ENCODE measurements around the gene INF2. TPM values are rescaled to one million over a fixed set of nuclear protein-coding genes. Genes with fewer than 3 reads are reported as not detected.

The INF2 gene
- total RNA-seq, 4 donors from 2014 or later, result 51.5 to 129 (median 66.7) TPM

GRCh38 chr14:104678901-104679705 lies 10.3 kb upstream of the INF2 start:
- Histone ChIP-seq H3K9me3 (no peaks in the 10 kb centered on the region), H3K27me3 (peaks cover 0 to 5% (median 0%) of the 10 kb centered on the region in 4 donors), H3K27ac (replicated peaks in 1 of 4) (peak overlapping the region; percentile 83 to 90 (median 86)), H3K4me1 (peaks cover 59 to 68% (median 63%) of the 10 kb centered on the region in 4 donors), H3K36me3 (no peaks in the 10 kb centered on the region), H3K4me3 (peak overlapping the region; percentile 60 to 69 (median 64))
- intact Hi-C loops (cut with DNase I), result no loop called here
- no peak for DNase-seq (ENCODE audit: extremely low spot score)
- 91% methylated on average over 13 of the region's 18 CpGs for WGBS
- TF ChIP-seq EP300 (IDR thresholded peaks at IDR 0.05), result no peak
- TF ChIP-seq POLR2A (IDR thresholded peaks at IDR 0.05; ENCODE audit: low read depth), result no peak
- TF ChIP-seq, protein P1, sequence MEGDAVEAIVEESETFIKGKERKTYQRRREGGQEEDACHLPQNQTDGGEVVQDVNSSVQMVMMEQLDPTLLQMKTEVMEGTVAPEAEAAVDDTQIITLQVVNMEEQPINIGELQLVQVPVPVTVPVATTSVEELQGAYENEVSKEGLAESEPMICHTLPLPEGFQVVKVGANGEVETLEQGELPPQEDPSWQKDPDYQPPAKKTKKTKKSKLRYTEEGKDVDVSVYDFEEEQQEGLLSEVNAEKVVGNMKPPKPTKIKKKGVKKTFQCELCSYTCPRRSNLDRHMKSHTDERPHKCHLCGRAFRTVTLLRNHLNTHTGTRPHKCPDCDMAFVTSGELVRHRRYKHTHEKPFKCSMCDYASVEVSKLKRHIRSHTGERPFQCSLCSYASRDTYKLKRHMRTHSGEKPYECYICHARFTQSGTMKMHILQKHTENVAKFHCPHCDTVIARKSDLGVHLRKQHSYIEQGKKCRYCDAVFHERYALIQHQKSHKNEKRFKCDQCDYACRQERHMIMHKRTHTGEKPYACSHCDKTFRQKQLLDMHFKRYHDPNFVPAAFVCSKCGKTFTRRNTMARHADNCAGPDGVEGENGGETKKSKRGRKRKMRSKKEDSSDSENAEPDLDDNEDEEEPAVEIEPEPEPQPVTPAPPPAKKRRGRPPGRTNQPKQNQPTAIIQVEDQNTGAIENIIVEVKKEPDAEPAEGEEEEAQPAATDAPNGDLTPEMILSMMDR (IDR thresholded peaks at IDR 0.05), result no peak
- no peak for TF ChIP-seq POLR2AphosphoS5 (IDR thresholded peaks at IDR 0.05)

DNA sequence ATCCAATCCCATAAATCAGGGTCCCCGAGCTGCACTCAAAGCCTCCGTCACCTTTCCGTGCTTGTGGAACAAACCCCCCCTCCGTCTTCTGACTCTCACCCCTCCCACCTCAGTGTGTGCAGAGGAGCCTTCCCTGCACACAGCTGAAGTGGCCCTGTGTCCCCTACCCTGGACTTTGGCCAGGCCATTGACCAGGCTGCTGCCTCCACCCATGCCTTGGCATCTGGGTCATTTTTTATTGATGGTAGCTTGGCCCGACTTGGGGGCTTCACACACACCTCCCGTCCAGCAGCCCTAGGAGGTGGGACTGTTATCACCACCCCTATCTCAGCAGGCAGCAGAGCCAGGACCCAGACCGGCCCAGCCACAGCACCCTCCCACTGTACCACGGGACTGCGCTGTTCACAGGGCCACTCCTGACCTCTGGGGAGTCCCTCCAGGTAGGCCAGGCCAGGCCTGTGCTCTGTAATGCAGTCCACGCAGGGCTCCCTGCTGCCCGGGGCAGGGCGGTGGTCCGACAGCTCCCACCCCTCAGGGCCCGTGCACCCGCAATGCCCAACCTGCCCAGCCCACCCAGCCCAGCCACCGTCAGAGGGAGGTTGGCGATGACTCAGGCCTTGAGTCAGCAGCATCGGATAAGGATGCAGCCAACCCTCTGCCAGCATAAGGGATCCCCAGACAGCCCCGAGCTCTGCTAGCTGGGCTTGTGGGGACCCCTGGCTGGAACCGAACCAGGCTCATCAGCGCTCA lies 9.2 kb upstream of the INF2 start:
- 90% methylated on average over 11 of the region's 21 CpGs for WGBS
- peaks cover 59 to 68% (median 63%) of the 10 kb centered on the region in 4 donors for H3K4me1 ChIP-seq

GRCh38 chr14:104680806-104681688 lies 8.4 kb upstream of the INF2 start:
- TF ChIP-seq EP300 (IDR thresholded peaks at IDR 0.05), result no peak
- TF ChIP-seq, protein P1 (IDR thresholded peaks at IDR 0.05), result no peak
- TF ChIP-seq POLR2A (IDR thresholded peaks at IDR 0.05; ENCODE audit: low read depth), result no peak
- peak in 1 of 2 donors; percentile 27 for TF ChIP-seq POLR2AphosphoS5 (IDR thresholded peaks at IDR 0.05)
- Histone ChIP-seq H3K4me1 (peaks cover 59 to 68% (median 63%) of the 10 kb centered on the region in 4 donors), H3K4me3 (peak overlapping the region; percentile 14 to 41 (median 32))

More for the DNA sequence above, 9.2 kb upstream of the INF2 start:
- Histone ChIP-seq H3K36me3 (no peaks in the 10 kb centered on the region), H3K9me3 (no peaks in the 10 kb centered on the region), H3K4me3 (no peak overlapping the region), H3K27ac (replicated peaks in 1 of 4) (peak overlapping the region; percentile 71 to 90 (median 84)), H3K27me3 (peaks cover 0 to 5% (median 0%) of the 10 kb centered on the region in 4 donors)
- no peak for TF ChIP-seq POLR2A (IDR thresholded peaks at IDR 0.05; ENCODE audit: low read depth)
- TF ChIP-seq, protein P1 (IDR thresholded peaks at IDR 0.05), result no peak
- TF ChIP-seq POLR2AphosphoS5 (IDR thresholded peaks at IDR 0.05), result no peak
- no peak for DNase-seq (ENCODE audit: extremely low spot score)
- intact Hi-C loops (cut with DNase I), result no loop called here

GRCh38 chr14:104681689-104682074 lies 7.7 kb upstream of the INF2 start:
- WGBS, result 20% methylated on average over 9 of the region's 11 CpGs
- Histone ChIP-seq H3K27ac (replicated peaks in 1 of 4) (peak overlapping the region; percentile 71 to 90 (median 84)), H3K4me3 (peak overlapping the region; percentile 14 to 41 (median 32))

More at GRCh38 chr14:104680806-104681688, 8.4 kb upstream of the INF2 start:
- no peaks in the 10 kb centered on the region for H3K36me3 ChIP-seq
- 48% methylated on average over 22 of the region's 26 CpGs for WGBS
- intact Hi-C loops (cut with DNase I), result no loop called here
- no peak for DNase-seq (ENCODE audit: extremely low spot score)
- peaks cover 0 to 5% (median 0%) of the 10 kb centered on the region in 4 donors for H3K27me3 ChIP-seq
- H3K9me3 ChIP-seq, result no peaks in the 10 kb centered on the region
- peak overlapping the region; percentile 71 to 90 (median 84) for H3K27ac ChIP-seq (replicated peaks in 1 of 4)

More at GRCh38 chr14:104681689-104682074, 7.7 kb upstream of the INF2 start:
- Histone ChIP-seq H3K27me3 (peaks cover 0 to 5% (median 0%) of the 10 kb centered on the region in 4 donors), H3K4me1 (peaks cover 59 to 66% (median 62%) of the 10 kb centered on the region in 4 donors), H3K36me3 (no peaks in the 10 kb centered on the region), H3K9me3 (no peaks in the 10 kb centered on the region)
- intact Hi-C loops (cut with DNase I), result no loop called here
- no peak for DNase-seq (ENCODE audit: extremely low spot score)
- peak; percentile 55 to 63 for TF ChIP-seq POLR2AphosphoS5 (IDR thresholded peaks at IDR 0.05)
- TF ChIP-seq, protein P1 (IDR thresholded peaks at IDR 0.05), result no peak
- TF ChIP-seq POLR2A (IDR thresholded peaks at IDR 0.05; ENCODE audit: low read depth), result no peak
- no peak for TF ChIP-seq EP300 (IDR thresholded peaks at IDR 0.05)

Data from esophagus muscularis mucosa (tissue), 4 donors.